ENCODE data around the gene FLAD1.

Gene FLAD1

DNA sequence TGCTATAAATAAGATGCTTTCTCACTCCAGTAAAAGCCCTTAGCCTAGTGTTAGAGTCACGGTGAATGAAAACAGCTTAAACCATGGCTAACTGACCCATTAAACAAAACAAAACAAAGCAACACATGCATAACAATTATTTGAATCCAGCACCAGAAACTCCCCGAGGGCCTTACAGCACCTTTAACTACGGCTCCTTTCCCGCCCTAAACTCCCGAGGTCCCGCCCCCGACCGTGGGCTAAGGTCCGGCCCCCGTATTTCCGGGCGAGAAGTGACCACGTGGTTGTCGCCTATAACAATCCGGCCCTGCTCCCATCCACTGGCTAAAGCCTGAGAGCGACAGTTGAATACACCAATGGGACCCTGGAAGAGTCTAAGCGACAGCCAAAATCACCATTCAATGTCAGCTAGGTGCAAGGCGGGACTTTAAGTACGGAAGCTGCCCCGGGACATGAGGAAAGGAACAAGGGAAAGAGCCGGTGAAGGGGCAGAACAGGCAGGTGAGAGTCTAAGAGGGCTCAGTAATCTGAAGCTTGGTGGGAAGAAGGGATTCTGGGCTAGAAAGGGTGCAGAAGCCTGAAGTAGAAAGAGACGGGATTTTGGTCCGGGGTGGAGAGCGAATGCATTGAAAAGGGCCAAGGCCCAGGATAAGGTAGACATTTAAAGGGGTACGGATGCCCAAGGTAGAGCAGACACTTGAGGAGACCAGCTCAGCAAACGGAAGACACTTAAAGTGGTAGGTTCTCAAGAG is at the start of gene FLAD1:
TSS of gene FLAD1 (plus strand) at position 448 of the 752 bp plus-strand sequence. CDS start 351 bp downstream, outside the sequence.
- DNase-seq (ENCODE audit: low read depth, low spot score), result peak; percentile 98

- DNase-seq (ENCODE audit: low read depth, low spot score), result no peak
Observed at GRCh38 chr1:154934358-154934948, 48.7 kb upstream of the FLAD1 start.

DNA sequence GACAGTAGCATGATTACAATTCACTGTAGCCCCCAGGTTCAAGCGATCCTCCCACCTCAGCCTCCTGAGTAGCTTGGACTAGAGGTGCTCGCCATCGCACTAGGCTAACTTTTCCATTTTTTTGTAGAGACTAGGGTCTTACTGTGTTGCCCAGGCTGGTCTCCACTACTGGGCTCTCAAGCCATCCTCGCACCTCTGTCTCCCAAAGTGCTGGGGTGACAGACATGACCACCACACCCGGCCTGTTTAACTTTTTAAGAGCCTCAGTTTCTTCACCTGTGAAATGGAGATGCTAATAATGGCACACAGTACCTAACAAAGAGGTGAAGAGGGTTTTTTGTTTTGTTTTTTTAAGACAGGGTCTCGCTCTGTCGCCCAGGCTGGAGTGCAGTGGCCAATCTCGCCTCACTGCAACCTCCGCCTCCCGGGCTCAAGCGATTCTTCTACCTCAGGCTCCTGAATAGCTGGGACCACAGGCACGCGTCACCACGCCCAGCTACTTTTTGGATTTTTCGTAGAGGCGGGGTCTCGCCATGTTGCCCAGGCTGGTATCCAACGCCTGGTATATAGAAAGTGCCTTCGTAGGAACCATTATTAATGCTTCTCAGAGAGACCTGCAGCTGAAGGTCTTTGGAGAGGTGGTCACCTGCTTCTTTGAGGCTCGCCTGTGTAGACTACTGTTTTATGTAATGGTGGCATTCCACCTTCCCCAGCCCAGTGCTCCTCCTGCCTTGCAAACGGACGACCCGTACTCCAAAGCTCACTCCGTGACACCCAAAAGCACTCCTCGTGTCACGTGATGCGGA is 47.2 kb upstream of the FLAD1 start:
- no peak for DNase-seq (ENCODE audit: low read depth, low spot score)

DNA sequence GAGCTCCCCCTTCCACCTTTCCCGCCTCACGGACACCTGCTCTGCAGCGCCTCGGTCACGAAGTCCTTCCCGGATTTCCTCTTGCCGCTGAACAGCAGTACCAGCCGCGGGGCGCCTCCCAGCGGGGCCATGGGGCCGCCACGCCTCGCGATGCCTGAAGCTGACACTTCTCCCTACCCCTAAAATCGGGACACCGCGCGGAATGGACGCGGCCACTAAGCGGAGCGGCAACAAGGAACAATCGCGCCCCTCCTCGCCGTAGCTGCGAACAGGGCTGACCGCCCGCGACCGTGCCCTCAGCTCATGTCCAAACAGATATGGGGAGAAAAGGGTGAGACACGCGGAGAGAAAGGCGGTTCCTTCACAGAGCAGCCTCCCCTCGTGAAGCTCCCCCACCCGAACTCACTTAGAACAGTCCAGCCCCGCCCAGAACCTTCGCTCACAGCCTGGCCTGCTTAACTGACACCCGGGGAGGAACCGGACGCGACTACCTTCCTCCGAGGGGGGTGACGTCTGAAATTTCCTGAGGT is 46.5 kb upstream of the FLAD1 start, which contains the start of gene PMVK:
TSS of gene PMVK (minus strand) at position 165 of the 530 bp plus-strand sequence. CDS start at position 131, 34 bp downstream.
- peak; percentile 87 for DNase-seq (ENCODE audit: low read depth, low spot score)

GRCh38 chr1:154937085-154937987 is 45.8 kb upstream of the FLAD1 start:
- peak; percentile 91 for DNase-seq (ENCODE audit: low read depth, low spot score)

DNA sequence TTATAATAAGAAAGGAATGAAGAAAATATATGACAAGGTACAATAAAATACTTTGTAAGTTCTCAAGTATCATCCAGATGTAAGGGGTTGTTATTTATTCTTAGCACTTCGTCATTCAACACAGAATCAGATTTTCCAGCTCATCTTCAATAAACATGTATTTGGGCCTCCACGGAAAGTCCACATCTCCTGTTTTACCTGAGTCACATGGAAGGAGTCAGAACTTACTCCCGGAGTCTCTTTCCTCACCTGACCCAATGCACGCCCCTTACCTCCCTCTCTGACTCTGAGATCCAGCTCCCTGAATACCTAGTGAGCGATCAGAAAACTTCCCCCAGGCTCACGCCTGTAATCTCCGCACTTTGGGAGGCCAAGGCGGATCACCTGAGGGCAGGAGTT is 45.2 kb upstream of the FLAD1 start:
- no peak for DNase-seq (ENCODE audit: low read depth, low spot score)

DNA sequence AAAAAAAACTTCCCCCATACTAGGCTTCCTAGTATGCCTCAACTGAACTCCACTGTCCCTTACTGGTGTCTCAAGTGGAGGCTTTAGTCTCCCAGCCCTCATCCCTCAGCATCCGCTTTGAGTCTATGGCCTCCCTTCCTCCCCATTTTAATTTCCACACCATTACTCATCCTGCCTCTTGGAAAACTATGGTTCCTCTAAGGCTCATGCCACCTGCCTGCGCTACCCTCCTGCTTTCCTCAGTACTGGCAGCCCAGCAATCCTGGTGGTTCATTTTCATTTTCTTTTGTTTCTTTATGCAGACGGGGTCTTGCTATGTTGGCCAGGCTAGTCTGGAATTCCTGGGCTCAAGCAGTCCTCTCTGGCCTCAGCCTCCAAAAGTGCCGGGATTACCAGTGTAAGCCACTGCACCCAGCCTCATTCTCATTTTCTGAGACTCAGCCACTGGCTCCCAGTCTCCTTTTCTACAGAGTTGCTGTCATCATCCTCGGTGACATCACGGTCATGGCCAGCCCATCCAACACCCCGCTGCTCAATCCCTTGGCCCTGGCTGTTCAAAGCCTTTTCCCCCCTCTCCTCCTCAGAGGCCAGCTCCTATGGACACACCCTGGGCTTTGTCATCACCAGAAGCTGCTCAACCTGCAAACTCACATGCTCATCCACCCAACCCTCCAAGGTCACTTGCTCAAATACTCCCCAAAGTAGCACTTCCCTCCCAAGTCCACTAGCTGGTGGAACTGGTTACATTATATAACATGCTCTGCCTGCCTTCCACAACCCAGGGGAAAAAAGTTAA is 44.3 kb upstream of the FLAD1 start:
- DNase-seq (ENCODE audit: low read depth, low spot score), result no peak

DNA sequence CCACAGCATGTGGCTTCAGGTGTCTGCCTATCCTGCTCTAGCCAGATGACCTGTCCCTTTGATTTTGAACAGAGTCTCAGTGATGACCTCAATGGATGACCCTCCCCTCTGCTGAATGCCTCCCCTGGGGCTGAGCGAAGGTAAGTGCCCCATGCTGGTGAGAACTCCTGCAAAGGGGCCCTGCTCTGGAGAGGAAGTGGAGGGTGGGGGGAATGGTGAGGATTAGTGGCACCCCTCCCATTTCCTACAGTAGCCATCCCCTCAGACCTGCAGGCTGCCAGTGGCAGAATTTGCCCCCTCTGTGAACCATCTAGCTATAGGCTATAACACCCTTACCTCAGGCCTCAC is 43.0 kb upstream of the FLAD1 start:
- DNase-seq (ENCODE audit: low read depth, low spot score), result no peak

GRCh38 chr1:154940651-154941194 is 42.4 kb upstream of the FLAD1 start:
- DNase-seq (ENCODE audit: low read depth, low spot score), result no peak

GRCh38 chr1:154941333-154942013 is 41.7 kb upstream of the FLAD1 start:
- no peak for DNase-seq (ENCODE audit: low read depth, low spot score)

DNA sequence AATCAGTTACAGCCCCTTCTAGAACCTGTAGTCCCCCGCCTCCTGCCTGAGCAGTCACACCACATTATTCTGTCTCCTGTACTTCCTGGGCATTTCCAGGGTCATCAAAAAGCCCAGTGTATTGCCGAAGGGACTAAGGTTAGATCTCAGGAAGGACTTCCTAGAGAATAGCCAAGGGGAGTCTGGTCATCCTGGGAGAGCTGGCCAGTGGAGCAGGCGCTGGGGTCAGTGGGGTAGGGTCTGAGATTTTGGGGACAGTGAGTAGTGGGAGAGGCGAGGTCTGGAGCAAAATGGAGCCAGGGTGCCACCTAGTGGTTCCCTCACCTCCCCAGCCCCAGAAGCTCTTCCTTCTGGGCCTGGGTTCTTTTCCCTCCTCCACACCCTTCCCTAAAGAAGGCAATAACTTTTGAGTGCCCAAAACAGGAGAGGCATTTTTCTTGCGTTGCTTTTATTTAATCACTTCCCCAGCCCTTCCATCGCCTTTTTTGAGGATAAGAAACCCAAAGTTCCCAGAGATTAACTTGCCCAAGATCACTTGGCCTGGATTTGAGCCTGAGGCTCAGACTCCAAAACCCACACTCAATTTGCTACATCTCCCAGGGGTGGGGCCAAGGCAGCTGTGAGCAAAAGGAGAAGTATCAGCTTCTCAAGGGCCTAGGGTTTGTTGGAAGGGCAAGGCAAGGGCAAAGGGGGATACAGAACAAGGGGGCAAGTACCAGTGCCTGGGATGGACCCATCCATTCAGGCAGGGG is 39.3 kb upstream of the FLAD1 start:
- no peak for DNase-seq (ENCODE audit: low read depth, low spot score)

- no peak for DNase-seq (ENCODE audit: low read depth, low spot score)
Observed at GRCh38 chr1:154944401-154945159, 38.6 kb upstream of the FLAD1 start.

- DNase-seq (ENCODE audit: low read depth, low spot score), result no peak
Observed at GRCh38 chr1:154945160-154945961, 37.8 kb upstream of the FLAD1 start.

DNA sequence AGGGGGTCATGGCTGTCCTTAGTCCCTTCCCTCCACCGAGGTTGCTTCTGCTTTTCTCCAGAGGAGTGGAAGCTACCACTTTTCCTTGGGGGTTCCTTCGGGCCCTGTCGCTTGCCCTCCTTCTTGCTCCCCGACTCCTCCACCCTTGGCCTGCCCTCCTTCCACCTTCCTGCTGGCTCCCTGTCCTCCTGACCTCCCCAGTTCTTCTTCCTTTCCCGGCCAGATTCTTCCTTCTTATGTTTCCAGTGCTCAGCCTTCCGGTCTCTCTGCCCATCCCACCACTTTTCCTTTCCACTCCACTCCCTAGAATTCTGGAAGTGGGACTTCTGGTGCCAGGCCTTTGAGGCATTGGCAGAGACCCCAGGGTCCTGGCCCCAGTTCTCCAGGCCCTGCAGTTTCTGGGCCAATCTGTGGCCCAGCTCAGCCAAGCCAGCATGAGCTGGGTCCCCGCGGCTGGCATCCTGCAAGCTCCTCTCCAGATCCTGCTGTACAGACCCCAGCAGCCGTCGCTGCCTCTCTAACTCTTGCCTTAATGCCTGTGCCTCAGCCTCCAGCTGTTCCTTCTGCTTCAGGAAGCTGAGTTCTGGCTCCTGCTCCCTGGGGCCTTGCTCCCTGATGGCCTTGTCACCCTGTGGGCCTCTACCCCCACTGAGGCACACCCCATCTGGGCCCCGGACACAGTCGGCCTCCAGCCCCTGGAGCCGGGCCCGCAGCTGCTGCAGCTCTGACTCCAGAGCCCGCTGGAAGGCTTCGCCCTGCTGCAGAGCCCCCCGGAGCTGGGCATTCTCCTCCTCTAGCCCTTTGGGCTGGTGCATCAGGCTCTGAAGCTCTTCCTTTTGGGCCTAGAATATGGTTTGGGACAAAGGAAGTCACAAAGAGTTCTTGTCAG is 36.9 kb upstream of the FLAD1 start:
- no peak for DNase-seq (ENCODE audit: low read depth, low spot score)

DNA sequence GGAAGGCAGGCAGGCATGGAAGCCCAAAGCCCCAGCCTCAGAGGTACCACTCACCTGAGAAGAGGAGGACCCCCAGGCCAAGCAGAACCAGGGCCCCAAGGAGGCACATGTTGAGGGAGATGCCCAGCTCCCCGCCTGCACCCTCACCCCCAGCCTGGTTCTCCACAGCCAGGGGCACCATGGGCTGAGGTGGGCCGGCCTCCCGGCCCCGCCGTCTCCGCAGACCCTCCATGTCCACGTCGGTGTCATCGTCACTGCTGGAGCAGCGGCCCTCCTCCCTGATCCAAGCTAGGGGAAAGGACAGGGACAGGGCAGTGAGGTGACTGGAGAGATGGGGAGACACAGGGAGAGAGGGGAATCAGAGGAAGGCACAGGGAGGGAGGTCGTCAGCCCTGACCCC is 35.1 kb upstream of the FLAD1 start:
- no peak for DNase-seq (ENCODE audit: low read depth, low spot score)
